ENCODE measurements around the gene PCGF5.
"Not testable (repeated sequence)": the region's sequence is repeated elsewhere in the genome, so short reads cannot be mapped to it uniquely, and the experiment has no call there.

Gene PCGF5

GRCh38 chr10:91247360-91248111 is 27.1 kb downstream of the PCGF5 start:
- Histone ChIP-seq H3K27ac (no peak overlapping the region), H3K4me1 (peaks cover 0 to 23% (median 0%) of the 10 kb centered on the region in 10 experiments; a peak in 5 of 20 replicates), H3K4me3 (no peak overlapping the region), H4K20me1 (peaks cover 0 to 5% (median 0%) of the 10 kb centered on the region in 11 experiments; a peak in 3 of 22 replicates), H3K27me3 (no peaks in the 10 kb centered on the region), H3K4me2 (no peak overlapping the region), H3K9ac (no peak overlapping the region), H3K9me3 (replicated peaks in 1 of 11) (no peaks in the 10 kb centered on the region), H3K36me3 (peaks cover 0 to 29% (median 8%) of the 10 kb centered on the region in 11 experiments; a peak in 7 of 22 replicates)
- TF ChIP-seq Cebpa-rat (IDR thresholded peaks at IDR 0.05): no peak

- Histone ChIP-seq H3K4me3 (no peak overlapping the region), H3K4me1 (peaks cover 0 to 23% (median 0%) of the 10 kb centered on the region in 10 experiments; a peak in 5 of 20 replicates), H3K36me3 (peaks cover 16 to 43% (median 27%) of the 10 kb centered on the region in 11 experiments), H3K9me3 (replicated peaks in 1 of 11) (peaks cover under 1 to 6% (median 2%) of the 10 kb centered on the region in 11 experiments; a peak in 17 of 22 replicates), H4K20me1 (peaks cover 0 to 5% (median 0%) of the 10 kb centered on the region in 11 experiments; a peak in 3 of 22 replicates), H3K9ac (no peak overlapping the region), H3K27me3 (no peaks in the 10 kb centered on the region), H3K4me2 (no peak overlapping the region), H3K27ac (no peak overlapping the region)
- no peak for TF ChIP-seq Cebpa-rat (IDR thresholded peaks at IDR 0.05)
These were observed 29.2 kb downstream of the PCGF5 start for GRCh38 chr10:91249700-91250099.

GRCh38 chr10:91250341-91250740 is 29.9 kb downstream of the PCGF5 start:
- H4K20me1 ChIP-seq: peaks cover 0 to 5% (median 0%) of the 10 kb centered on the region in 11 experiments; a peak in 3 of 22 replicates
- TF ChIP-seq Cebpa-rat (IDR thresholded peaks at IDR 0.05): no peak
- peaks cover 7 to 12% (median 9%) of the 10 kb centered on the region in 11 experiments for H3K9me3 ChIP-seq (replicated peaks in 1 of 11)
- no peaks in the 10 kb centered on the region for H3K27me3 ChIP-seq
- peaks cover 0 to 18% (median 0%) of the 10 kb centered on the region in 10 experiments; a peak in 5 of 20 replicates for H3K4me1 ChIP-seq
- H3K4me3 ChIP-seq: no peak overlapping the region
- H3K27ac ChIP-seq: no peak overlapping the region
- no peak overlapping the region for H3K9ac ChIP-seq
- peaks cover 23 to 47% (median 33%) of the 10 kb centered on the region in 11 experiments for H3K36me3 ChIP-seq
- no peak overlapping the region for H3K4me2 ChIP-seq

- no peak overlapping the region for H3K27ac ChIP-seq
- H3K4me1 ChIP-seq: peaks cover 0 to 6% (median 0%) of the 10 kb centered on the region in 10 experiments; a peak in 4 of 20 replicates
- peaks cover 28 to 59% (median 44%) of the 10 kb centered on the region in 11 experiments for H3K36me3 ChIP-seq
- no peaks in the 10 kb centered on the region for H3K27me3 ChIP-seq
- no peak overlapping the region for H3K9ac ChIP-seq
- H4K20me1 ChIP-seq: peaks cover 0 to 5% (median 0%) of the 10 kb centered on the region in 11 experiments; a peak in 2 of 22 replicates
- no peak overlapping the region for H3K4me2 ChIP-seq
- peaks cover 9 to 17% (median 12%) of the 10 kb centered on the region in 11 experiments for H3K9me3 ChIP-seq (replicated peaks in 1 of 11)
- no peak for TF ChIP-seq Cebpa-rat (IDR thresholded peaks at IDR 0.05)
- no peak overlapping the region for H3K4me3 ChIP-seq
These were observed 31.1 kb downstream of the PCGF5 start for GRCh38 chr10:91251430-91252056.

- H3K27me3 ChIP-seq: no peaks in the 10 kb centered on the region
- no peak overlapping the region for H3K9ac ChIP-seq
- no peaks in the 10 kb centered on the region for H3K4me1 ChIP-seq
- H3K27ac ChIP-seq: no peak overlapping the region
- no peaks in the 10 kb centered on the region for H4K20me1 ChIP-seq
- peaks cover 9 to 17% (median 12%) of the 10 kb centered on the region in 11 experiments for H3K9me3 ChIP-seq (replicated peaks in 1 of 11)
- no peak for TF ChIP-seq Cebpa-rat (IDR thresholded peaks at IDR 0.05)
- H3K4me2 ChIP-seq: no peak overlapping the region
- no peak overlapping the region for H3K4me3 ChIP-seq
- peaks cover 28 to 74% (median 54%) of the 10 kb centered on the region in 11 experiments for H3K36me3 ChIP-seq
These were observed 32.8 kb downstream of the PCGF5 start for GRCh38 chr10:91253300-91253699.

- Histone ChIP-seq H4K20me1 (no peaks in the 10 kb centered on the region), H3K4me1 (no peaks in the 10 kb centered on the region), H3K4me3 (no peak overlapping the region), H3K36me3 (peaks cover 33 to 71% (median 57%) of the 10 kb centered on the region in 11 experiments), H3K27me3 (no peaks in the 10 kb centered on the region), H3K4me2 (no peak overlapping the region), H3K9ac (no peak overlapping the region), H3K27ac (no peak overlapping the region), H3K9me3 (replicated peaks in 1 of 11) (peaks cover 9 to 21% (median 19%) of the 10 kb centered on the region in 11 experiments)
- TF ChIP-seq Cebpa-rat (IDR thresholded peaks at IDR 0.05): no peak
These were observed 36.8 kb downstream of the PCGF5 start for GRCh38 chr10:91257310-91257709.

- not testable (repeated sequence) for H4K20me1 ChIP-seq, H3K27me3 ChIP-seq, H3K9ac ChIP-seq, H3K4me3 ChIP-seq, H3K4me2 ChIP-seq, H3K4me1 ChIP-seq, H3K27ac ChIP-seq
- Histone ChIP-seq H3K9me3 (replicated peaks in 1 of 11) (peaks cover under 1 to 13% (median 7%) of the 10 kb centered on the region in 11 experiments; a peak in 21 of 22 replicates), H3K36me3 (peaks cover 7 to 52% (median 28%) of the 10 kb centered on the region in 11 experiments; a peak in 21 of 22 replicates)
These were observed 40.0 kb downstream of the PCGF5 start for GRCh38 chr10:91260417-91260816.

GRCh38 chr10:91271886-91272285 is 51.4 kb downstream of the PCGF5 start:
- Histone ChIP-seq H3K9ac (no peak overlapping the region), H3K4me2 (no peak overlapping the region), H3K9me3 (replicated peaks in 1 of 11) (no peaks in the 10 kb centered on the region), H4K20me1 (no peaks in the 10 kb centered on the region), H3K27me3 (no peaks in the 10 kb centered on the region), H3K27ac (no peak overlapping the region), H3K4me1 (no peaks in the 10 kb centered on the region), H3K36me3 (peaks cover 0 to 50% (median 12%) of the 10 kb centered on the region in 11 experiments; a peak in 11 of 22 replicates), H3K4me3 (no peak overlapping the region)
- TF ChIP-seq Cebpa-rat (IDR thresholded peaks at IDR 0.05): no peak

- Histone ChIP-seq H4K20me1 (no peaks in the 10 kb centered on the region), H3K4me3 (no peak overlapping the region), H3K27ac (no peak overlapping the region), H3K4me1 (no peaks in the 10 kb centered on the region), H3K27me3 (no peaks in the 10 kb centered on the region), H3K9ac (no peak overlapping the region), H3K9me3 (replicated peaks in 1 of 11) (no peaks in the 10 kb centered on the region), H3K36me3 (peaks cover 0 to 11% (median 0%) of the 10 kb centered on the region in 11 experiments; a peak in 2 of 22 replicates), H3K4me2 (no peak overlapping the region)
- no peak for TF ChIP-seq Cebpa-rat (IDR thresholded peaks at IDR 0.05)
These were observed 64.1 kb downstream of the PCGF5 start for GRCh38 chr10:91284486-91285090.

Data from BLaER1 treated with 17β-estradiol and CSF1 and Interleukin-3, amounts not matched to agents 10 nM and 100 nM (cell line).